ENCODE data around the gene ZBTB22. TPM values are rescaled to one million over a fixed set of nuclear protein-coding genes. Genes with fewer than 3 reads are reported as not detected.

The ZBTB22 gene
- total RNA-seq, 1 experiment from 2014 or later, result 11.7 TPM

- TF ChIP-seq, protein P1, sequence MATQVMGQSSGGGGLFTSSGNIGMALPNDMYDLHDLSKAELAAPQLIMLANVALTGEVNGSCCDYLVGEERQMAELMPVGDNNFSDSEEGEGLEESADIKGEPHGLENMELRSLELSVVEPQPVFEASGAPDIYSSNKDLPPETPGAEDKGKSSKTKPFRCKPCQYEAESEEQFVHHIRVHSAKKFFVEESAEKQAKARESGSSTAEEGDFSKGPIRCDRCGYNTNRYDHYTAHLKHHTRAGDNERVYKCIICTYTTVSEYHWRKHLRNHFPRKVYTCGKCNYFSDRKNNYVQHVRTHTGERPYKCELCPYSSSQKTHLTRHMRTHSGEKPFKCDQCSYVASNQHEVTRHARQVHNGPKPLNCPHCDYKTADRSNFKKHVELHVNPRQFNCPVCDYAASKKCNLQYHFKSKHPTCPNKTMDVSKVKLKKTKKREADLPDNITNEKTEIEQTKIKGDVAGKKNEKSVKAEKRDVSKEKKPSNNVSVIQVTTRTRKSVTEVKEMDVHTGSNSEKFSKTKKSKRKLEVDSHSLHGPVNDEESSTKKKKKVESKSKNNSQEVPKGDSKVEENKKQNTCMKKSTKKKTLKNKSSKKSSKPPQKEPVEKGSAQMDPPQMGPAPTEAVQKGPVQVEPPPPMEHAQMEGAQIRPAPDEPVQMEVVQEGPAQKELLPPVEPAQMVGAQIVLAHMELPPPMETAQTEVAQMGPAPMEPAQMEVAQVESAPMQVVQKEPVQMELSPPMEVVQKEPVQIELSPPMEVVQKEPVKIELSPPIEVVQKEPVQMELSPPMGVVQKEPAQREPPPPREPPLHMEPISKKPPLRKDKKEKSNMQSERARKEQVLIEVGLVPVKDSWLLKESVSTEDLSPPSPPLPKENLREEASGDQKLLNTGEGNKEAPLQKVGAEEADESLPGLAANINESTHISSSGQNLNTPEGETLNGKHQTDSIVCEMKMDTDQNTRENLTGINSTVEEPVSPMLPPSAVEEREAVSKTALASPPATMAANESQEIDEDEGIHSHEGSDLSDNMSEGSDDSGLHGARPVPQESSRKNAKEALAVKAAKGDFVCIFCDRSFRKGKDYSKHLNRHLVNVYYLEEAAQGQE (IDR thresholded peaks at IDR 0.05; ENCODE audit: low read depth), result no peak
Observed at GRCh38 chr6:33288921-33289783, 28.4 kb downstream of the ZBTB22 start, which contains the start of the genes PFDN6 and WDR46 (continued).

GRCh38 chr6:33288141-33288920, 29.2 kb downstream of the ZBTB22 start:
- peak overlapping the region; percentile 67 for H3K27ac ChIP-seq (ENCODE audit: low read depth, low read length)
- H3K9ac ChIP-seq (ENCODE audit: low read length), result peak overlapping the region; percentile 90
- POLR2A ChIA-PET, result interaction anchor here (1.1 to 2.1 kb wide), 4 partner anchors 9 to 17 kb away, joined by 9 to 11 read pairs (median 10); partner anchors contain the start of genes B3GALT4, RPS18 and VPS52
- TSS peak; percentile 72 for BruUV-seq (replicated peaks)
- H3K9me3 ChIP-seq (ENCODE audit: control insufficient read depth in 1 of 2, insufficient read depth in 1 of 2, low read depth in 1 of 2, low read length in 2 of 2), result no peaks in the 10 kb centered on the region
- H3K4me2 ChIP-seq (ENCODE audit: low read length), result peak overlapping the region; percentile 96
- TF ChIP-seq EZH2 (IDR thresholded peaks at IDR 0.05) (no peak), ZFX (IDR thresholded peaks at IDR 0.05) (peak; percentile 23; the same call in 1 of the 2 replicates), SRF (IDR thresholded peaks at IDR 0.05; ENCODE audit: low read depth) (no peak), POLR2AphosphoS5 (IDR thresholded peaks at IDR 0.05; ENCODE audit: low read depth, low read length) (no peak), ZNF274 (IDR thresholded peaks at IDR 0.05; ENCODE audit: low read depth, low read length) (no peak)
- RAD21 ChIA-PET (ENCODE audit: low non-redundant PET in 1 of 2, low total read pairs in 2 of 2, uncharacterized antibody in 2 of 2, unreplicated experiment in 2 of 2), result no interaction called here
- intact Hi-C loops (cut with micrococcal nuclease), result loop anchor here (5.0 kb wide), 1 partner anchor 104 kb away; the partner anchor contains the start of gene KIFC1
- peak overlapping the region; percentile 99 for H2AFZ ChIP-seq (ENCODE audit: low read depth, low read length, poor library complexity, severe bottlenecking)
- no peak for DNase-seq (ENCODE audit: low read depth, low spot score)
- H3K4me1 ChIP-seq (ENCODE audit: control insufficient read depth in 1 of 2, insufficient read depth in 2 of 2, low read length in 2 of 2), result peaks cover 10 to 15% of the 10 kb centered on the region in 2 experiments
- CTCF ChIA-PET, result interaction anchor here (1.7 to 2.3 kb wide), 4 partner anchors 9 to 11 kb away, joined by 5 to 11 read pairs (median 6); partner anchors contain the start of genes B3GALT4 and RGL2
- H3K27me3 ChIP-seq (ENCODE audit: insufficient read depth, low read length), result no peaks in the 10 kb centered on the region
- H3K36me3 ChIP-seq (ENCODE audit: control insufficient read depth in 1 of 2, insufficient read depth in 2 of 2, low read length in 2 of 2), result peaks cover 32 to 40% of the 10 kb centered on the region in 2 experiments; a peak in 3 of 4 replicates
- no peak for ATAC-seq
- H3K4me3 ChIP-seq (replicated peaks in 1 of 2; ENCODE audit: low read depth in 1 of 2, low read length in 2 of 2), result peak overlapping the region; percentile 97
- no peaks in the 10 kb centered on the region for H4K20me1 ChIP-seq (ENCODE audit: insufficient read depth)
- peaks cover 54% of the 10 kb centered on the region for H3K79me2 ChIP-seq (ENCODE audit: insufficient read depth, low read length)
- H3K9me2 ChIP-seq (ENCODE audit: insufficient read depth), result no peaks in the 10 kb centered on the region
